CMK (cell line): Measurements from ENCODE around the gene NKX1-1.
"Not testable (repeated sequence)": the region's sequence is repeated elsewhere in the genome, so short reads cannot be mapped to it uniquely, and the experiment has no call there.

Source experiments
- DNase-seq: peaks from one replicate; pipeline ENCODE4 v3.0.0-alpha.2; 2010; ENCODE audit warnings: low read depth

The NKX1-1 gene

DNA sequence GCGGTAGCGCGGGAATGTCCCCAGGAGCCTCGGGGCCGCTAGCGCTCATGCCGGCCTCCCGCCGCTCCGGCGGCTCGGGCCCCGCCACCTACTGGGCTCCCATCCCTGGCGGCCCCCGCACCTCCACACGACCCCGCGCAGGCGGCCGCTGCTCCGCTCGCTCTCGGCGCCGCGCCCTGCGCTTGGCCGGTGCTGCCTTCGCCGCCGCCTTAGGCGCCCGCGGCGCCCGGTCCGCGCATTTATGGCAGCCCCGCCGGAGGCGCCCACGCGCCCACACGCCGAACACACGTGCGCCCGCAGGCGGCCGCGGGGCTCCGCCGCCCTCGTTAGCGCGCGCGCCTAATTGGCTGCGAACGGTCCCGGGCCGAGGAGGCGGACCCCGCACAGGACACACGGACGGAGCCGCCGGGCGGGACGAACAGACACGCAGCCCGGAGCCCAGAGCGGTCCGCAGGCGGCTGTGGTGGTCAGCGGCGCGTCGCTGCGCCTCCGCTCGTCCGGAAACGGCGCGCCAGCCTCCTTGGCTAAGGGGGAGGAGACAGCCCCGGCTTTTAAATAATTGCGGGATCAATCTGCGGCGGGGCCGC, at the start of gene NKX1-1:
Gene NKX1-1, minus strand, starts transcription at position 49 of the 587 bp plus-strand sequence. Its CDS starts 0 bp downstream, at position 49.
- DNase-seq = no peak

DNA sequence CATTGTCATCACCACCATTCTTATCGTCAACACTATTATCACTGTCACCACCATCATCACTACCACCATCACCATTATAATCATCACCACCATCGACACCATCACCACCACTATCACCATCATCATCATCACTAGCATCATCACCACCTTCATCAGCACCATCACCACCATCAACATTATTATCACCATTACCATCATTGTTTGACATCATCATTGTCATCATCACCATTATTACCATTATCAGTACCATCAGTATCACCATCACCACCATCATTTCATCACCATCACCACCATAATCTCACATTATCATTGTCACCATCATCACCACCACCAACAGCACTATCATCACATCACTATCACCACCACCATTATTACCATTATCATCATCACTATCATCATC, 47.5 kb upstream of the NKX1-1 start:
- DNase-seq = no peak

DNA sequence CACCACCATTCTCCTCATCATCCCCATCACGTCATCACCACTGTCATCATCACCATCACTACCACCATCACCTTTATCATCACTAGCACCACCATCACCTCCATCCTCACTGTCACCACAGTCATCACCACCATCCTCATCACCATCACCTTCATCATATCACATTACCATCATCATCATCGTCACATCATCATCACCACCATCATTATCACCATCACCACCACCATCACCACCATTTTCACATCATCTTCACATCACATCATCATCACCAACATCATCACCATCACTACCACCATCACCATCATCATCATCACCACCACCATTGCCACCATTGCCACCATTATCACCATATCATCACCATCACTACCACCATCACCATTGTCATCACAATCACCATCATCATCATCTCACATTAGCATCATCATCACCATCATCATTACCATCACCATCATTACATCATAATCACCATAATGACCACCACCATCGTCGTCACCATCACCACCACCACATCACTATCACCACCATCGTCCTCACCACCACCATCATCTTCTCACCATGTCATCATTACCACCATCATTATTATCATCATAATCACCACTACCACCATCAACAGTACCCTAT, 46.3 kb upstream of the NKX1-1 start:
- DNase-seq = no peak

DNA sequence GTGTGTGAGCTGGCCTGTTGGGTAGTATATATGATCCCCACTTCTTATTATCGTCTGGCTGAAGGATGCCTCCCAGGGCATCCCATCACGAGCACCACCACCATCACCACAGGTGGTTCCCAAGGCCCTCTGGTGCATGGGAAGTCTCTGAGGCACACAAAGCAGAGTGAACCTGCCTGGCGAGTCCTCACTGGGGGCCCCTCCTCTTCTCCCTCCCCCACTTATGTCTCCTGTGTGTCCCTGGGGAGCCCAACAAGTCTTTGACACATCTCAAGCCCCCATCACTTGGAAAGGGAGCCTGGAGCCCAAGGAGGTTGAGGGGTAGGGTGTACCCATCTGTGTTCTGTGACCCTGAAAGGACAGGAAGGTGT, 45.5 kb upstream of the NKX1-1 start:
- no peak for DNase-seq

DNA sequence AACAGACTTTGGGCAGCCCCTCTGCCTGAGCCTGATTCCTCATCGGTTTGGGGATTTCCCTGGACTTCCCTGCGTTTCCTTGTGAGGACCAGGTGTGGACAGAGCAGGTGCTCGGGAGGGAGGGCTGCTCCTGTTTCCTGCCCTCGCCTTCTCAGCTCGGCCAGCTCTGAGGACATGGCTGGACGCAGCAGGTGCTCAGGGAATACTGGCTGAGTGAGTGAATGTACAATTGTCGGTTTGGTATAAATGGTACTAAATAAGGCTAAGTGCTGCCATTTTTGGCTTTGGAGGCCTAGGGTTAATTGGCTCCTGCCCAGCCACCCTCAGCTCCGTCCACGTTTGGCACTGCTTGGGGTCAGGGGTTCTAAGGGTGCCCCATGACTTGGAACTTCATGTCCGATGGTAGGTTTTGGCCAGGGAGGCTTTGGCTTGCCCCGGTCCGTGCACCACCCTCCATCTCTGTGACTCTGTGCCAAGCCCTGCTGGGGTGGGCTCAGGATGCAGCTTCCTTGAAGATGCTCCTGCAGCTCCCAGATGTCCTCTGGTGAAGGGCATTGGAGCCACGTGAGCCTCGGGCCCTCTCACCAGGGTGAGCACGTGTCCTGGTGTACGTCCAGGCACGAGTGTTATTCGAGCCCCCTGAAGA, 45.0 kb upstream of the NKX1-1 start:
- no peak for DNase-seq

DNA sequence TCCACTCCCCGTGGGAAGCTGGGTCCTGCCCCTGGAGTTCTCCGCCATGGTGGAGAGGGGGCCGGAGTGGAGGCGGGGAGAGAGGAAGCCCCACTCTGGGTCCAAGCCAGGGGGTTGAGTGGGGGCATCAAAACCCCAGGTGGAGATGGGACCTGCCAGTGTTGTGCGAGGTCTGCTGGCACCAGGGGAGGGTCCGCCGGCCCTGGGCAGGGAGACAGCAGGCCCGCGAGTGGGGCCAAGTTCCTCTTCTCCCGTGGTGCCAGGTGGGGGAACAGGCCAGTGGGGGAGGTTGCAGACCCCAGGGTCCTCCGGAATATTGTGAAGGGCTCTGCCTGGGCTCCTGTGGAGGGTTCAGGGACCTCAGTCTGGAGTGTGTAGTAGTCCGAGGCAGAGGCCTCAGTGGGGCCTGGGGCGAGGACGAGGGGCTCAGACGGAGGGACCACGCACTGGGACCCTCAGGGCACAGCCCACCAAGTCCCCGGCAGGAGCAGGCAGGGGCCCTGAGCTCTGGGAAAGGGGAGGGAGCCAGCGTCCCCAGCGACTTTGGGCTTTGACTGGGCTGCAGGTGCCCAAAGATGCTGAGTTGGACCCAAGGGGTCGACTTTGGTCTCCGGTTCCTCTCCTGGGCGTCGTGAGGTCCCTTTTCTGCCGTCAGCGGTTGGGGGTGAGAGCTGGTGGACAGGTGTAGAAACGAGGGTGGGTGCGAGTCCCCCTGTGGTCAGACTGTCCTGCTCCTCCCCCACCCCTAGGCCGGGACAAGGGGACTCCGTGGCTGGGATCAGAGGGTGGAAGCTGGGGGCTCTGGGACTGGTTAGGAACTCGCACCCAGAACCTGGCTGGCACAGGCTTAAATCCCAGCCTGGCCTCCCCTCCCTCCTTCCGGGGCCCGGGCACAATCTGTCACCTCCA, 43.8 kb upstream of the NKX1-1 start:
- DNase-seq = no peak

DNA sequence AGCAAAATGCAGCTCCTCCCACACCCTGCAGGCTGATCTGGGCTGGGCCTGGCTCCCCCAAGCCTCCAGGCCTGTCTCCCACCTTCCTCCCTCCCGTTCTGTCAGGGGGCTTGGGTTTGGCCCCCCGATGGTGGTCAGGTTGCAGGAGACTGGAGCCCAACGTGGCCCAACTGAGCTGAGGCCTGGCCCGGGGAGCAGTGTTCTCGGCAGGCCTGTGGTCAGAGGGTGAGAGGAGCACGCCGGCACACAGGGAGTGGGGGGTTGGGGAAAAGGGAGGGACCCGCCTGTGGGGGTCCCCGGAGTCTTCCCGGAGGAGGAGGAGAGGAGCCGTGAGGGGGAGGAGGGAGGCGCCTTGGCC, 43.2 kb upstream of the NKX1-1 start:
- DNase-seq = no peak

DNA sequence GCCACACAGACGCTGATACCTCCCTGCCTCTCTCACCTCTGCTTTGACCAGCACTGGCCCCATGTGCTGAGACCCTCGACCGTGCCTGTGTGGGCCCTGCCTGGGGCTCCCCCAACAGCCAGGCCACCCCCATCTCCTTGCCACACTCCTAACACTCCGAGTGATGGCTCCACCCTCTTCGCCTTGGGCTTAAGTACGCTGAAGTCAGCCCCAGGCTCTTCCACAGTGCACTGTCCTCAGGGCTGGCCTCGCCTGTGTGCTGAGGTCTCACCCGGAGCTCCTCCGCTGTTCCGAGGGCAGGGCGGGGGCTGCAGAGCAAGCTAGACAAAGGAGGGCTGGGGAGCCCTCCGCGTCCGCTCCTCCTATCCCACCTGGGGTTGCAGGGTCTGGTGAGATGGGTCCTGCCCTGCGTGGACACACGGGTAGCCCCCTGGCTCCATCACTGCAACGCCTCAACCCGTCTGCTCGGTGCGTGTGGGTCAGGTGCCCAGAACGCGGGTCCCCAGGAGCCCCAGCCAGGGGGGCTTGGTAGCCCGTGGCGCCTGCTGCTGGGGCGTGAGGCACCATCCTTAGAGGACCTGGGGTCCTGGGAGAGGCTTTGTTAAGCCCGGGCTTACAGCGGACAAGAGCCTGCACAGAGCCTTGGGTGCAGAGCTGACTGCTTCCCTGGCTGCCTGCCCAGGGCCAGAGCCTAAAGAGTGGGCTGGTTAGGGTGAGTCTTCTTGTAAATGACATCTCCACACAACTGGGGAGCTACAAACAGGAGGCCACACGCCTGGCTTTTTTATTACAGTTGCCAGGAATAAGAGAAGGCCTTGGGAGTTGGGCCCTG, 42.6 kb upstream of the NKX1-1 start:
- no peak for DNase-seq

DNA sequence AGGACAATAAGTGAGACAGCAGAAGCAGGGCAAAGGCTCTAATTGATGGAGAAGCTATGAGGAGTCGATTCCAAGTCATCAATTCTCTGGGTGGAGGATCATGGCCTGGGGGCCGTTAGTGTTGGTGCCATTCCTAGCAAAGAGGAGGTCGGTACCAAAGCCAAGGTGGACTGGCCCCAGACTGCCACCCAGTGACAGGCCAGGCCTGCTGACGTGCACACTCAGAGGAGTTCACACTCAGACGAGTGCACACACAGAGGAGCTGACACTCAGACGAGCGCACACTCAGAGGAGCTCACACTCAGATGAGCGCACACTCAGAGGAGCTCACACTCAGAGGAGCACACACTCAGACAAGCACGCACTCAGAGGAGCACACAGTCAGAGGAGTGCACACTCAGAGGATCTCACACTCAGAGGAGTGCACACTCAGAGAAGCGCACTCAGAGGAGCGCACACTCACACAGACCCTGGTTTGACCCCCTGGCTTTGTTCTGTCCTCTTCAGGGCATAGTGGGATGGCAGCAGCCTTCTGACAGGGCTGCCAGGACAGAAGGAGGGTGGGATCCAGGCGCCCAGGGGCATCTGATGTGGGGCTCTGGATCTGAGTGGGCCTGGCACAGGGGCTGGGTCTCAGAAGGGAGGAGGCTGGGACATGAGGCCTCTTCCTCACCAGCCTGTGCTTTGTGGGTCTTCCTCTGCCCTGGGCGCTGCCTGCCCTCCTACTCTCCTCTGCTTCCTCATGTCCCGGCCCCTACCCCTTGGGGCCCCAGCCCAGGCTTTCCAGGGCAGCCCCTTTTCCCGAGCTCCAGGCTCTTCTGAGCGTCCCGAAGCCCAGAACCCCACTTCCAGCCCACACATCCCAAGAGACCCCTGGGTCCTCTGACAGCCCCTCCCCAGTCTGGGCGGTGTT, 41.7 kb upstream of the NKX1-1 start:
- no peak for DNase-seq

DNA sequence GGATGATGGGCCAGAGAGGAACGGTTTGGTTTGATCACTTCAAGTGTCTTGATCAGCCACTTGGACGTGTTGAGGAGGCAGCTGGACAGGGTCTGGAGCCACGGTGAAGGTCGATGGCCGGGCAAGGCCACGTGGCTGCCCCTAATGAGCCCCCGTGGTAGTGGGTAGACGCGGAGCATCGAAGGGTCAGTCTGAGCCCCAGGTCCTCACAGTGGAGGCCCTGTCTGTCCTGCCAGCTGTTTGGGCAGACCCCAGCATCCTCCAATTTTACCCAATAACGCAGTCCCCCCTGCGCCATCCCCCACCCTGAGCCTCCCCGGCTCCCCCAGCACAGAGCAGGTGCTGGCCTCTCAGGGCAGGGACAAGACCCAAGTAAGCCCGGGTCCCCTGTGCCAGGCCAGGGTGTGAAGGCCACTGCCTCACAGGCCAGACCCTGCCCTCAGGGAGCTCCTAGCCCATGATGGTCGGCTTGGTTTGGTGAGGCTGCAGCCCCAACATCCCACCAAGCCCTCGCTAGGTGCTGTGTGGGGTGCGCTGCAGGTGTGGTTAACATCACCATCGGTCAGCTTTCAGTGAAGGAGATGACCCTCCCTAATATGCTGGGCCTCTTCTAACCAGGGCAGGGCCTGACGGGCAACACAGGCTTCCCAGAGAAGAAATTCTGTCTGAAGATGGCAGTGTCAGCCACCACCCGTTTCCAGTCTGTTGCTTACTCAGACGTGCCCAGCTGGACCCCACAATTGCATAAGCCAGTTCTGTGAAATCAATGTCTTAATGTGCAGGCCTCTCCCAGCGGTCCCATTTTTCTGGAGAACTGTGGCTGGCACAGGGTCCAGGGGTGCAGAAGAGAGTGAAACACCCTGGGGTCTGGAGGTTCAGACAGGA, 40.5 kb upstream of the NKX1-1 start:
- DNase-seq = no peak

DNA sequence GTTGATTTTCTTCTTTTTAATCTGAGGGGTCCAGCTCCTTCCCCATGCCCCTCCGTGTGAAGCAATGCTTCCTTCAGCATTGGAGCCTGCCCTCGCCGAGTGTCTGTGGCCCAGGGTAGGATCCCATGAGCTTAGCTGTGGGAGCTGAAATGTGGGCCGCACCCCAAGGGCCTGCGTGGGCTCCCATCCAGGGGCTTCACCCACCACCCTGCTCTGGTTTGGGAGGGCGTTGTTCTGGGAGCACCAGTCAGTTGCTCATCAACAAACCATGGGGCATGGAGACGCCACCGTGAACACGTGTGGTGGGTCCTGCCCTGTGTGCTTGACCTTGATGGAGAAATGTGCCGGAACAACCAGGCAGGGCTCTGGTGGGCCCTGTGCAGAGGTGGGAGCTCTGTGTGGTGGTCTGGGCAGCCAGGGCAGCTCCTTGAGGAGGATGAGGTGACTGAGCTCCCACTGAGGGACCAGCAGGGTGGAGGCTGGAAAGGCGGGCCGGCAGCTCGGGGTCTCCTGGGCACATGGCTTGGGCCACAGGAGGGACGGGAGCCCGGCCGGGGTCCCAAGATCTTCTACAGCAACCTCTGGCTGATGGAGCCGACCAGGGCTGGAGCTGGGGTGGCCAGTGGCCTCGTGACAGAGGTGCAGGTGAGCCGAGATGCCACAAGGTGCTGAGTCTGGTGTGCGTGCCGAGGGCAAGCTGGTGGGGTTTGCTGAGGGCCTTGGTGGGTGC, 39.6 kb upstream of the NKX1-1 start:
- DNase-seq = no peak

DNA sequence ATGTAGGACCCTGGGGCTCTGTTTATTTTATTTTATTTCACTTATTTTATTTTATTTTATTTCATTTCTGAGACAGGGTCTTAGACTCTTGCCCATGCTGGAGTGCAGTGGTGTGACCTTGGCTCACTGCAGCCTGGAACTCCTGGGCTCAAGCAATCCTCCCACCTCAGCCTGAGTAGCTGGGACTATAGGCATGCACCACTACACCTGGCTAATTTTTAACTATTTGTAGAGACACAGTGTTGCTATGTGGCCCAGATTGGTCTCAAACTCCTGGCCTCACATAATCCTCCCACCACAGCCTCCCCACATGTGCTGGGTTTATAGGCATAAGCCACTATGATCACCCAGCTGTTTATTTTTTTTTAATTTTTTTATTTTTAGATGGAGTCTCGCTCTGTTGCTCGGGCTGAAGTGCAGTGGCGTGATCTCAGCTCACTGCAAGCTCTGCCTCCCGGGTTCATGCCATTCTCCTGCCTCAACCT, 37.5 kb upstream of the NKX1-1 start:
- DNase-seq = not testable (repeated sequence)

DNA sequence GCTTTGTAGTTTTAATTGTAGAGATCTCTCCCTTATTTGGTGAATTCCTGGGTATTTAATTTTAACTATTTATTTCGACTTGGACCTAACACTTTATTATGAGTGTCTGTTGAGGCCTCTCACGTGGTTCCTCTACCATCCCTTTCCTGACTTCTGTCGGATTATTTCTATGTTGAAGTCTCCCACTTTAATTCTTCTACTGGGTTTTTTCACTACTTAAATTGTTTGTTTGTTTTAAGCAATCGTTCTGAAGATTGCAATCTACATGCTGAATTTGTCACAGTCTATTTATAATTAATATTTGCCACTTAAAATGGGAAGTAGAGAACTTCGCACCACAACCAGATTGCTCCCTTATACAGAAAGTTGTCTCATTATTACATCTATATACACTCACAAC, 20.8 kb upstream of the NKX1-1 start:
- no peak for DNase-seq

DNA sequence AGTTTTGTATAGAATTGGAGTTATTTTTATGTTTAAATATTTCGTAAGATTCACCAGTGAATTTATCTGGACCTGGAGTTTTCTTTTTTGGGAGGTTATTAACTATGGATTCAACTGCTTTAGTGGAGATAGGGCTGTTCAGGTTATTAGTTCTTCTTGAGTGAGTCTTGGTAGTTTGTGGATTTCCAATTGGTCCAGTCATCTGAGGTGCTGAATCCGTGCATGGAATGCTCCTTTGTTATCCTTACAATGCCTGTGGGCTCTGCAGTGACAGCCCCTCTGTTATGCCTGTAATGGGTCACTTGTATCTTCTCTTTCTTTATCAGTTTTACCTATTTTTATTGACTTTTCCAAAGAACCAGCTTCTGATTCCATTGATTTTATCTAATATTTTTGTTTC, 15.4 kb upstream of the NKX1-1 start:
- no peak for DNase-seq

DNA sequence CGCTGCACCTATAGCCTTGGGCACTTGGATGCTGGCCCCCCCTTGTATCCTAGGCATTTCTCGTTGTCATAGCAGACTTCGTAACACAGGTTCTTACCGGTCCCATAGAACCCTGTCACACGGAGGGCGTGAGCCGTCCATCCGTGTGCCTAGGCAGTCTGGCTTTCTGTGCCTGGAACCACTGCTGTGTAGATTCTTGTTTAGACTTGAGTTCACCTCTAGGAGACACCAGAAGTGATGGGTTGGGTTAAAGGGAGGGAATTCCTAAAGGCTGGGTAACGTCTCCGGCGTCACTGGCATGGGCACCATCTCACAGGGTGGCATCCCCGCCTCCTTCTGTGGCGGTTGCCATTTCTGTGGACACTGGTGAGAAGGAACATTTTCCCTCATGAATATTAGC, 13.5 kb upstream of the NKX1-1 start:
- no peak for DNase-seq

DNA sequence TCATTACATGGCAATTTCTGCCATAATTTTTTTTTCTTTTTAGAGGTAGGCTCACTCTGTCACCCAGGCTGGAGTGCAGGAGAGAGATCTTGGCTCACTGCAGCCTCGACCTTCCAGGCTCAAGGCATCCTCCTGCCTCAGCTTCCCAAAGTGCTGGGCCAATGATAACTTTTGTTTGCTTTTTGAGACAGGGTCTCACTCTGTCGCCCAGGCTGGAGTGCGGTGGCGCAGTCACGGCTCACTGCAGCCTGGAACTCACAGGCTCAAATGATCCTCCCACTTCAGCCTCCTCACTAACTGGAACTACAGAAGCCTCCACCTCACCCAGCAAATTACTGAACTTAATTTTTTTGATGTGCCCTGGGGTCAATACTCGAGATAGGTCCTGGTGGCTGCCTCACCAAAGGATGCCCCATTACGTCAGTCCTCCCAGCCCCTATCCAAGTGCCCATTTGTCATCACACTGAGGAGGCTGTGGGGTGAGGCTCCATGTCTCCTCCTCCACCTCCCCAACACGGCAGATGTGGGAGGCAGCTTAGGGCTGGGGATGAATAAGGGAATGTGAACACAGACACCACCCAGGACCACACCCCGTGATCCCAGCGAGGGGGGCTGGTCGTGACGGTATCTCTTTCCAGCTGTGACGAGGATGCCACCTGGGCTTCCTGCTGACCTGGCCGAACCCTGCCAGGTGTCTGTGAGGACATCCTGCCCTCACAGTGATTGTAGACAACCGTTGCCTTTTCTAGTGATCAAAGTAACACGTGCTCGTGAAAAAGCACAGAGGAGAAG, 12.4 kb upstream of the NKX1-1 start:
- no peak for DNase-seq

DNA sequence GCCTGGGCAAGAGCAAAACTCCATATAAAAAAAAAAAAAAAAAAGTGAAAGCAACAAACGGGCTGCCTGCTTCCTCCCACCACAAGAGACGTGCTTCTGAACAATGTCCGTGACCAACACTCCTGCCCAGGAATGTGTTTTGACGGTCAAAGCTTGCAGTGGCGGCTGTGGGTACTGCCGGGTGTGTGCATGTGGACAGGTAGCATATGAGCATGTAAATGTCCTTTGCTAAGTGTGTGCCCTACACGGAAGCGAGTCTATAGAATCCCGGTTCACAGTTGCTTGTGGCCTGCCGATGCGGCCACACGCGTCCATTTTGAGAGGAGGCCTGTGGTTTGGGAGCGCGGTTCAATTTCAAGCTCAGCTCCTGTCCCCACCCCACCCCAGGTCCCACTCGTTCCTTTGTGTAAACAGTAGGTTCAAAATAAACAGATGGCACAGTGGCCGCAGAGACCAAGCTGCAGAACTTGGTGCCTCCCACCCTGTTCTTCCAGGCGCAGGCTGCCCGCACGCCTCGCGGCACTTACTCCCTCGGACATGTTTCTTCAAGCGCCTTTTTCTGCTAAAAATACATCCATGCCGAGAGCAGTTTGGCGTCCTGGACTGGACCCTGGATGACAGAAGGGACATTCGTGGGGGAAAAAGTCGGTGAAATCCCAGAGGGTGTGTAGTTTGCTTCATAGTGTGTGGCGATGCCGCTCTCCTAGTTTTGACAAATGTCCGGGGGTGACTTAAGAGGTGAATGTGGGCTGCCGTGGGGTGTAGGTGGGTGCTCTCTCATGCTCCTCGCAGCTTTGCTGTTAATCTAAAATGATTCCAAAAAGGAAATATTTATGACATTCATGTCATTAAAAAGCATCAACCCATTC, 11.5 kb upstream of the NKX1-1 start:
- no peak for DNase-seq
